Neural progenitor cell (in vitro differentiated cells): ENCODE data around the gene ANKRD62. TPM values are rescaled to one million over a fixed set of nuclear protein-coding genes. Genes with fewer than 3 reads are reported as not detected.

Experiments
- DNase-seq: peaks from one replicate; pipeline ENCODE4 v3.0.0-alpha.2; 2016; ENCODE audit warnings: low spot score
- H2AFZ ChIP-seq: fragments of 200-600 bp; sonication (generic); replicated peaks from 2 replicates; pipeline ENCODE4 v1.6.1; 2016; ENCODE audit warnings: antibody characterized with exemption
- H3F3A ChIP-seq: fragments of 200-600 bp; sonication (generic); 2 replicates; pipeline ENCODE4 v1.6.1; 2016; ENCODE audit warnings: antibody characterized with exemption, low read depth
- H3K27ac ChIP-seq: fragments of 200-600 bp; sonication (generic); 2 replicates; pipeline ENCODE4 v1.5.1; 2016; ENCODE audit warnings: mild to moderate bottlenecking
- H3K27me3 ChIP-seq: fragments of 200-600 bp; sonication (generic); 2 replicates; pipeline ENCODE4 v1.6.1; 2016; ENCODE audit warnings: mild to moderate bottlenecking, moderate library complexity
- H3K36me3 ChIP-seq: fragments of 200-600 bp; sonication (generic); 2 replicates; pipeline ENCODE4 v1.5.1; 2016
- H3K4me1 ChIP-seq: fragments of 200-600 bp; sonication (generic); 2 replicates; pipeline ENCODE4 v1.6.1; 2016; ENCODE audit warnings: mixed run types
- H3K4me2 ChIP-seq: fragments of 200-600 bp; sonication (generic); 2 replicates; pipeline ENCODE4 v1.6.1; 2016
- H3K4me3 ChIP-seq: fragments of 200-600 bp; sonication (generic); 2 replicates; pipeline ENCODE4 v1.5.1; 2016
- H3K79me2 ChIP-seq: fragments of 200-600 bp; sonication (generic); 2 replicates; pipeline ENCODE4 v1.6.1; 2016; ENCODE audit warnings: low read depth
- H3K9ac ChIP-seq: fragments of 200-600 bp; sonication (generic); 2 replicates; pipeline ENCODE4 v1.6.1; 2016
- H3K9me3 ChIP-seq: fragments of 200-600 bp; sonication (generic); 2 replicates; pipeline ENCODE4 v1.5.1; 2016; ENCODE audit warnings: low read depth
- H4K20me1 ChIP-seq: fragments of 200-600 bp; sonication (generic); 2 replicates; pipeline ENCODE4 v1.6.1; 2016; ENCODE audit warnings: low read depth
- H3K27ac Mint-ChIP-seq: 3 replicates; pipeline ENCODE4 v1.8.0; 2021; ENCODE audit warnings: mixed read lengths
- H3K27me3 Mint-ChIP-seq: 2 replicates; pipeline ENCODE4 v1.8.0; 2022; ENCODE audit warnings: low read depth, mild to moderate bottlenecking, inconsistent platforms, moderate library complexity, mixed read lengths; ENCODE audit not compliant: insufficient read depth
- H3K36me3 Mint-ChIP-seq: 3 replicates; pipeline ENCODE4 v1.8.0; 2021; ENCODE audit warnings: mixed read lengths
- H3K4me1 Mint-ChIP-seq: 3 replicates; pipeline ENCODE4 v1.8.0; 2021; ENCODE audit warnings: mixed read lengths
- H3K4me3 Mint-ChIP-seq: 3 replicates; pipeline ENCODE4 v1.8.0; 2021; ENCODE audit warnings: mild to moderate bottlenecking, moderate library complexity, mixed read lengths
- H3K9me3 Mint-ChIP-seq: 3 replicates; pipeline ENCODE4 v1.8.0; 2020; ENCODE audit warnings: mixed read lengths
- EZH2 ChIP-seq: fragments of 200-600 bp; sonication (generic); IDR thresholded peaks from 2 replicates; pipeline ENCODE4 v1.6.1; 2017; ENCODE audit warnings: antibody characterized with exemption, mild to moderate bottlenecking, moderate library complexity
- EZH2phosphoT487 ChIP-seq: fragments of 200-600 bp; sonication (generic); IDR thresholded peaks from 2 replicates; pipeline ENCODE4 v1.6.1; 2017; ENCODE audit warnings: antibody characterized with exemption
- total RNA-seq: library from RNA; depleted of rRNA; stranded (reverse); fragments of >200 nt; gene quantifications from 2 replicates; pipeline ENCODE4 v1.2.3, GENCODE V29; 2015; ENCODE audit warnings: low replicate concordance
- TF ChIP-seq, protein P1 (sequence below): fragments of 200-600 bp; sonication (generic); IDR thresholded peaks from 2 replicates; pipeline ENCODE4 v1.5.1; 2017; ENCODE audit warnings: antibody characterized with exemption, mild to moderate bottlenecking

ANKRD62 gene
- total RNA-seq, 1 donor from 2014 or later, result not detected

DNA sequence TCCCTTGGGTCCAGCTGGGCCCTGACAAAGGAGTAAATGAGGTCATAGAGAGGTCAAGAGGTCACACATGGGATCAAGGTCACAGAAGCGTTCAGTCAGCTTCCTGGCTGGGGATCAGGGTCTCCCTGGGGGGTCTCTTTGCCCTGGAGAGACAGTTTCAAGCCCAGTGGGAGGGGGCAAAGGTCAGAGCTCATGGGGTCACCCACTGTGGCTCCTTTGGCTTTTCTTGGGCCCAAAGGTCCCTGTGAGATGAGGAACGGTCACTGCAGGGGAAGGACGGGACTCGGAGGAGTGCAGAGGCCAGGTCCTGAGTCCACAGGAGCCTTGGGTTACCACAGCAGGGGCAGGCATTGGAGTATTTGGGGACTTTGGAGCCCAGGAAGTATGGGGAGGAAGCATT is 30.7 kb upstream of the ANKRD62 start:
- Histone ChIP-seq H3K27me3 (no peaks in the 10 kb centered on the region), H3K4me2 (no peak overlapping the region), H3K4me3 (no peak overlapping the region), H4K20me1 (no peaks in the 10 kb centered on the region), H2AFZ (no peak overlapping the region), H3K9ac (no peak overlapping the region), H3F3A (no peaks in the 10 kb centered on the region), H3K4me1 (no peaks in the 10 kb centered on the region), H3K9me3 (no peaks in the 10 kb centered on the region), H3K27ac (no peak overlapping the region), H3K36me3 (no peaks in the 10 kb centered on the region), H3K79me2 (no peaks in the 10 kb centered on the region)
- H3K9me3 Mint-ChIP-seq, result no peaks in the 10 kb centered on the region
- DNase-seq, result no peak
- TF ChIP-seq, protein P1, sequence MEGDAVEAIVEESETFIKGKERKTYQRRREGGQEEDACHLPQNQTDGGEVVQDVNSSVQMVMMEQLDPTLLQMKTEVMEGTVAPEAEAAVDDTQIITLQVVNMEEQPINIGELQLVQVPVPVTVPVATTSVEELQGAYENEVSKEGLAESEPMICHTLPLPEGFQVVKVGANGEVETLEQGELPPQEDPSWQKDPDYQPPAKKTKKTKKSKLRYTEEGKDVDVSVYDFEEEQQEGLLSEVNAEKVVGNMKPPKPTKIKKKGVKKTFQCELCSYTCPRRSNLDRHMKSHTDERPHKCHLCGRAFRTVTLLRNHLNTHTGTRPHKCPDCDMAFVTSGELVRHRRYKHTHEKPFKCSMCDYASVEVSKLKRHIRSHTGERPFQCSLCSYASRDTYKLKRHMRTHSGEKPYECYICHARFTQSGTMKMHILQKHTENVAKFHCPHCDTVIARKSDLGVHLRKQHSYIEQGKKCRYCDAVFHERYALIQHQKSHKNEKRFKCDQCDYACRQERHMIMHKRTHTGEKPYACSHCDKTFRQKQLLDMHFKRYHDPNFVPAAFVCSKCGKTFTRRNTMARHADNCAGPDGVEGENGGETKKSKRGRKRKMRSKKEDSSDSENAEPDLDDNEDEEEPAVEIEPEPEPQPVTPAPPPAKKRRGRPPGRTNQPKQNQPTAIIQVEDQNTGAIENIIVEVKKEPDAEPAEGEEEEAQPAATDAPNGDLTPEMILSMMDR, result no peak
- TF ChIP-seq EZH2phosphoT487 (no peak), EZH2 (no peak)
- H3K4me3 Mint-ChIP-seq, result no peak overlapping the region
- peaks cover 7% of the 10 kb centered on the region for H3K27me3 Mint-ChIP-seq
- peak overlapping the region; percentile 27 for H3K27ac Mint-ChIP-seq
- no peaks in the 10 kb centered on the region for H3K36me3 Mint-ChIP-seq
- no peaks in the 10 kb centered on the region for H3K4me1 Mint-ChIP-seq

DNA sequence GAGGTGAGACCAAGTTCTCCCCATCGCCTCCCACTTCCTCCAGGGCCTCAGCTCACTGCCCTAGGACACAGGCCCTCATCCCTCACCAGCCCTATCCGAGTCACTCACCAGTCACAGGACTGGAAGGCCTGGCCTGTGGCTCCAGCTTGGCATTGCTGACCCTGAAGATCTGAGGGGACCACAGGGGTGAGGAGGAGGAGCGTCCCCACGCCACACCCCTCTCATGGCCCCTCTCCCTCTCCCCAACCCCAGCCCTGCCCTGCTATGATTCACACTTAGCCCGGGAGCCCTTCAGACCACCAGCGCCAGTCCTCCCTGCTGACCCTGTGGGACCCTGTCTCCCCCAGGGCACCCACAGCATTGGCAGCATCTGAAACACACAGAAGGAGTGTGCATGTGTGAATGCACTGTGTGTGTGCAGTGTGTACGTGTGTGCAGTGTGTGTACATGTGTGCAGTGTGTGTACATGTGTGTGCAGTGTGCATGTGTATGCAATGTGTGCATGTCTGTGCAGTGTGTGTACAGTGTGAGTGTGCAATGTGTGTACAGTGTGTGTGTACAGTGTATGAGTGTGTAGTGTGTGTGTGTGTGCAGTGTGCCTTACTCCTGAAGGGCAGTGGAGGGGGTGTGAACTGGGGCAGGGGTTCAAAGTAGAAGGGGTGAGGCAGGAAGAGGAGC is 29.4 kb upstream of the ANKRD62 start:
- Mint-ChIP-seq H3K9me3 (no peaks in the 10 kb centered on the region), H3K27ac (peak overlapping the region; percentile 42), H3K36me3 (no peaks in the 10 kb centered on the region), H3K4me3 (no peak overlapping the region), H3K27me3 (peaks cover 7% of the 10 kb centered on the region), H3K4me1 (no peaks in the 10 kb centered on the region)
- no peak for DNase-seq
- Histone ChIP-seq H3K4me1 (no peaks in the 10 kb centered on the region), H3K27ac (no peak overlapping the region), H2AFZ (no peak overlapping the region), H3K4me3 (no peak overlapping the region), H3F3A (no peaks in the 10 kb centered on the region), H3K79me2 (no peaks in the 10 kb centered on the region), H3K36me3 (no peaks in the 10 kb centered on the region), H3K4me2 (no peak overlapping the region), H4K20me1 (no peaks in the 10 kb centered on the region), H3K27me3 (no peaks in the 10 kb centered on the region), H3K9me3 (no peaks in the 10 kb centered on the region), H3K9ac (no peak overlapping the region)
- TF ChIP-seq, protein P1, result no peak
- TF ChIP-seq EZH2 (no peak), EZH2phosphoT487 (no peak)

DNA sequence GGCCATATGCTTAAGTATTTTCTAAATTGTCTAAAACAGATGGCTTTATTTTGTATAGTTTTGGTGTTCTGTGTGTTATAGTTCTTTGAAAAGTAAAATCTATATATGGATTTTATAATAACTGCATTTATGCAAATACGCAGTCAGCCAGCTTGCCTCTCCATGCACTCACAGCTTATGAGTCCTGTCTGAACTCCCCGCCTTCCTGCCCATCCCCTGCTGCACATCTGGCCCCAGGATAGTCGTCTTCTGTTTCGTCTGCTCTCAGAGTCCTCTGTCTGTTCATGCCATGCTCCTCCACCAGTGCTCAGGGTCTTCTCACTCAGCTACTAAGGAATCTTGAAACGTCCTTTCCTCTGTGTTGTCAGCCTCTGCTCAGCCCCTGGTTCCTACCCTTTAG is 28.2 kb upstream of the ANKRD62 start:
- H3K79me2 ChIP-seq, result no peaks in the 10 kb centered on the region
- H3F3A ChIP-seq, result no peaks in the 10 kb centered on the region
- Mint-ChIP-seq H3K4me3 (no peak overlapping the region), H3K27me3 (peaks cover 5% of the 10 kb centered on the region), H3K27ac (no peak overlapping the region), H3K36me3 (no peaks in the 10 kb centered on the region), H3K9me3 (no peaks in the 10 kb centered on the region), H3K4me1 (no peaks in the 10 kb centered on the region)
- H3K9me3 ChIP-seq, result no peaks in the 10 kb centered on the region
- no peak overlapping the region for H2AFZ ChIP-seq
- no peak overlapping the region for H3K4me2 ChIP-seq
- no peaks in the 10 kb centered on the region for H3K27me3 ChIP-seq
- no peak overlapping the region for H3K9ac ChIP-seq
- H3K36me3 ChIP-seq, result no peaks in the 10 kb centered on the region
- no peak for DNase-seq
- no peaks in the 10 kb centered on the region for H3K4me1 ChIP-seq
- no peak overlapping the region for H3K4me3 ChIP-seq
- H4K20me1 ChIP-seq, result no peaks in the 10 kb centered on the region
- TF ChIP-seq EZH2phosphoT487 (no peak), EZH2 (no peak)
- TF ChIP-seq, protein P1, result no peak
- H3K27ac ChIP-seq, result no peak overlapping the region
